Erythroblast (primary cell): ENCODE data around the gene ALG12.

Source experiments
- DNase-seq, 2 experiments: peaks; one replicate each; lab custom pipeline; 2025; lab: John Stamatoyannopoulos, UW
- GATA1 ChIP-seq: IDR thresholded peaks from 2 replicates; pipeline ENCODE4 v1.6.1; 2011; ENCODE audit warnings: low read depth, mild to moderate bottlenecking, control low read depth, low read length, moderate library complexity
- POLR2A ChIP-seq: IDR thresholded peaks from 2 replicates; pipeline ENCODE4 v1.6.1; 2011; ENCODE audit warnings: mild to moderate bottlenecking, low read length

The ALG12 gene

GRCh38 chr22:49934160-49934890, 16.1 kb upstream of the ALG12 start:
- TF ChIP-seq POLR2A (no peak), GATA1 (no peak)
- DNase-seq = peak in 1 of 2 experiments; percentile 12

GRCh38 chr22:49933236-49934159, 15.3 kb upstream of the ALG12 start:
- TF ChIP-seq GATA1 (no peak), POLR2A (no peak)
- DNase-seq = no peak

DNA sequence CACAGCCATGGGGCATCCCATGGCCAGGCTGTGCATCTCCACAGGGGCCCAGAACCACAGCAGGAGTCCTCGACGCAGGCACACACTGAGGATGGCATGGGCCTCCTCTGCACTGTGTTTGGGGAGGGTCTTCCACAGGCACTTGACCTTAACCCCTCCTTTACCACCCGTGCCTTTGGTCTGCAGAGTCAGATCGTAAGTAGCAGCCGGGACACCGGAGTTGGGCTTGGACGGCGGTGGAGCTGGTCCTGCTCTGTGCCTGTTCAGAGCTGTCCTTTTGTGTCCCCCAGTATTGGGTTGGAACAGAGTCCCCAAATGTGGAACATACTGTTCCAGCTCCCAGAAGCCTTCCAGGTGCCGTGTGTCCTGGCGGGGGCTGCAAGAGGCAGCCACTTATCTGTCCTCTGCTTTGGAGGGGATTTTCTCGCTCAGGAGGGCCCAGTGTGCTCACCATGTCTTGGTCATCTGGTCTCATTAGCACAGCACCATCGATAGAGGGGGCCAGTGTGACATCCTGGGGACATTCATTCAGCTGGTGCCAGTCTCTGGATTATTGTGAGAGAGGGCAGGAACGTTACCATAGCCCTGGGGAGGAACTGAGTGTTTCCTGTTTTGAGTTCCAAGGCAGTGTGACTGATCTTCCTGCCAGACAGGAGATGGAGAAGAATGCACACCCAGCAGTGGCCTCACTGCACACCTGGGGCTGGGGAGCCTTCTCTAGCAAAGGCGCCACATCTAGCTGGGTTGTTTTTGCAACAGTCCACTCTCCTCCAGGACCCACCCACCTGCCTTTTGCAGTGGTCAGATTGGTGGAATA, 12.6 kb upstream of the ALG12 start:
- TF ChIP-seq GATA1 = no peak
- no peak for TF ChIP-seq POLR2A
- peak; percentile 47 to 63 for DNase-seq

DNA sequence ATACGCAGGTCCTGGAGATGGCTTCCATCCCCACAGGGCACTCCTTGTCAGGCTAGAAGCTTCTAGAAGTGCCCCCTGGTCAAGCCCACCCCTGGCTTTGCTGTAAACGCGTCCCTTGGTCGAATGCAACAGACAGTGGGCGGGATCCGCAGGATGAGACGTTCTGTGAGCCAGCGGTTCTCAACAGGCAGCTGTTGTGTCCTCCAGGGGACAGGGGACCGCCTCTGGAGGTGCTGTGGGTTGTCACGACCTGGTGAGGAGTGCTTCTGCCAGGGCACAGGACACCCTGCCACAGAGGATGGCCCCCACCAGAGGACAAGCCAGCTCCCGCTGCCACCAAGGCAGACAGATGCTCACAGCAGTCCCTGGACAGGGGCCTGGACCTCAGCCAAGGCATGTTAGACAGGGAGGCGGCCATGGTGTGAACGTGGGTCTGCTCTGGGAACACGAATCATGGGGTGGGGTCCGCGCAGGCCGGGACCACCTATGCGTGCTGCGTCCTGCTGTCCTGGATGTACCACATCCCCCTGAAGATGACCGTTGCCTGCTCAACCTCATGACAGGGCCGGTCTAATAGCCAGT, 11.8 kb upstream of the ALG12 start:
- TF ChIP-seq GATA1 (no peak), POLR2A (no peak)
- no peak for DNase-seq

DNA sequence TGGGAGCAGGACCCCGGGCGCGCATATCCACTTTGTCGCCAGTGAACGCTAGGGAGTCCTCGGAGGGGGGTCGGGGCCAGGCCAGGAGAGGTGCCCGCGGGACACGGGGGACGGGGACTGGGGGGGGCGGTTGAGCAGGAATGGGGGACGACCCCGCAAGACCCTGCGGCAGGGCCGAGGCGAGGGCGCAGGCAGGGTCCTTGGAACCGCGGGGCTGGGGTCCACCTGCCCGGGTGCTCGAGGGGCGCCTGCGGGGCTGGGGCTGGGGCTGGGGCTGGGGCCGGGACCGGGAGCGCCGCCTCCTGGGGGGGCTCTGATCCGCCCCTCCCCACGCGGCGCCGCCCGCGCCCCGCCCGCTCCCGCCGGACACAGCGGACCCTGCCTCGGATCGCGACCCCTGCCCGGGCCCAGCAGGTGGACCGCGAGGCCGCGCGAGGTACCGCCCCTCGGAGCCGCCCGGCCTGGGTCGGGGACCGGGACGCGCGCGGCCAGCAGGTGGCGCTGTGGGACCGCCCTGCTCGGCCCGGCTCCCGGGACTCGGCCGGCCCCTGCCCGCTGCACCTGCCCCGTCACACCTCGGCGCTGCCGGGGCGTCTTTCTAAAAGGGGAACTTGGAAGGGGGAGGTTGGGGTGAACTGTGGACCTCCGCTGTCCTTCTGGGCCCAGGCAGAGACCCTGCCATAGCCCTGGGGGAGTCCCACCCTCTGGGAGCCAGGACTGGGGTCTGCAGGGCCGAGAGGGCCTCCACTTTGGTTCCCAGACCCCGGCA, 11.2 kb upstream of the ALG12 start:
- peak; percentile 56 to 80 for DNase-seq
- no peak for TF ChIP-seq GATA1
- TF ChIP-seq POLR2A = no peak

DNA sequence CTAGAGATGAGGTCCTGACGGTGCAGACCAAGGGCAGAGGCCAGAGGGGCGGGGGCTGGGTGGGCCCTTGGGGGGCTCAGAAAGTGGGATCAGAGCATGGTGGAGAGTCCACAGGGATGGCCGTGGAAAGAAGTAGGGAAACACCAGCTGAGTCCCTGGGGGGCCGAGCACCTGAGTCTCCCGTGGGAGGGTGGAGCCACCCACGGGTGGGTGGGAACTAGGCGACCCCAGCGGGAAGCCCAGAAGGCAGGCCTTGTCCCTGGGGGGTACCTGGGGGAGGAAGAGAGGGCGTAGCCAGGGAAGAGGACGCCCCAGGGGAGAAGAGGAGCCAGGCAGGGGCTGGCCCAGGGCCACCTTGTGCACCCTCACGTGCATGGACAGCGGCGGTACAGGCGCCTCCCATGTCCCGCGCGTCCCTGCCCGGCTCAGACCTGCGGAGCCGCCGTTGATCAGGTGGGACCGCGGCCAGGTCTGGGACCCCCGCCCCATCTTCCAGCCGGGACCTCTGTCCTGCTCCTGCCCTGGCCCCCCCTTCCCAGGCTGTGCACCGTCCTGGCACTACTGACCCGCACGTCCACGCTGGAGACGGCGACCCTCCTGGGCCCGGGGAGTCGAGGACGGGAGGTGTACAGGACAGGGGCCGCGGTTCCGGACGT, 10.4 kb upstream of the ALG12 start:
- no peak for TF ChIP-seq GATA1
- no peak for TF ChIP-seq POLR2A
- no peak for DNase-seq

DNA sequence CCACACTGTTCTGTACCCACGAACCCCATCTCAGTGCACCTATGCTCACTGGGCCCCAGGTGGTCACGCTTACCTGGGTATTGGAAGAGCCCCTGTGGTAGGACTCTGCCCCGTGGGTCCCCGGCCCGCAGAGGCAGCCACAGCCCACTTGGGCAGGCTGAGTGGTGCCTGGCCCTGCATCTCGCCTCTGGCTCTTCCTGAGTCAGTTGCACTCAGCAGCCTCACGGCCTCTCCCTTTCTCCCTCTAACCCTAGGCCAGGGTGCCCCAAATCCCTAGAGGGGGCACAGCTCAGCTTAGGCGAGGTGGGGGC, 9.9 kb upstream of the ALG12 start:
- no peak for DNase-seq
- no peak for TF ChIP-seq POLR2A
- no peak for TF ChIP-seq GATA1

DNA sequence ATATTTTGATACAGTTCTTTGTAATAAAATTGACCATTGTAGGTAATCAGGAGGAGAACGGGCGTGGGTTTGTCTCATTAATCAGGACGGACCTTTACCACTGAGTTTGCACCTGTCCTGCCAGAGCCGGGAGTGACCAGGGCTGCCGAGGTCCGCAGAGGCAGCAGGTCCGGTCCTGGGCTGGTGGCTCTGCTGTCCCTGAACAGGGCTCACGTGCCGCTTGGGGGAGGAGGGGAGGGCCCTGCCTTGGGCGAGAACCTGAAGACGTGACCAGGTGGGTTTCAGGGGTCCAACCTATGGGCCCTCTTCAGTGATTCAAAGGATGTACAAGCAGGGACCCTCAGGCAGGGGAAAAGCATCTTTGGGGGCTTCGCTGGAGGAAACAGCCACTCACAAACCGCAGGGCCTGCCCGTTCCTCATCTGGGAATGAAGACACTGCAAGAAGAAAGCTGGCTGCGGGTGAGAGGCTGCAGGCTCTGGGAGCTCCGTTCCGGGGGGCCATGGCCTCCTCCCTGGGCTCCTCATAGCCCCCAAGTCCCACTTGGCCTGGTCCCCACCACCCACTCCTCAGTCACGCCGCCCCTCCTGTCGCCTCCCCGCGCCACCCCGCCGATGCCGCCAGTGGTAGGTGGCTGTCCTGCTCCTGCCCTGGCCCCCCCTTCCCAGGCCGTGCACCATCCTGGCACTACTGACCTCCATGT, 9.4 kb upstream of the ALG12 start:
- TF ChIP-seq POLR2A (no peak), GATA1 (no peak)

GRCh38 chr22:49926916-49927315, 8.7 kb upstream of the ALG12 start:
- no peak for DNase-seq
- TF ChIP-seq GATA1 (no peak), POLR2A (no peak)

More for the DNA sequence above, 9.4 kb upstream of the ALG12 start:
- DNase-seq = no peak

DNA sequence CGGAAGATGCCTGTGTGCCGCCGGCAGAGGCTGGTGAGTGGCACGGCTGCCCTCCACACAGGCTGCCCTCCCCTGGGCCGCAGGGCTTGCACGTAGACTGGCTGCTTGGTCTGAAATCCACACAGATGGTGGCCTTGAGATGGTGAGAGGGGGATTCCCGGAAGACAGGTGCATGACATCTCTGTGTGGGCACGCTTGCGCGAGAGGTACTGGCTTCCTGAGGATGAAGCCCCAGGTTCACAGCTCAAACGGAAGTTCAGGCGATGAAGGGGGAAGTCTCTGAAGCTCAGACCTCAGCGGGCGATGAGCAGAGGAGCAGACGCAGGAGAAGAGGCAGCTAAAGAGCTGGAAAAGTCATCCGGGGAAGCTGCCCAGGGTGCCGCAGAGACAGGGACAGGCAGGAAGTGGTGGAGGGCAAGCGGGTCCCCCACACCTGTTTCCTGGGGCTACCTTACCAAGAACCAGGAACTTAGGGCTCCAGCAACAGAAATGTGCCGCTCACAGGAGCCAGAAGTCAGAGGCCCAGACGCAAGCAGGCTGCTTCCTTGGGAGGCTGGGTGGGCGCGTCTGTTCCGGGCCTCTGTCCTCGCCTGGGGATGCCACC, 7.4 kb upstream of the ALG12 start:
- no peak for DNase-seq
- no peak for TF ChIP-seq GATA1
- TF ChIP-seq POLR2A = no peak

GRCh38 chr22:49924113-49924833, 6.0 kb upstream of the ALG12 start:
- TF ChIP-seq POLR2A (no peak), GATA1 (no peak)
- DNase-seq = no peak
